Ovary (tissue), 9 donors: ENCODE measurements around the gene DGKD. TPM values are rescaled to one million over a fixed set of nuclear protein-coding genes. Genes with fewer than 3 reads are reported as not detected.

Experiments used
- DNase-seq, 5 donors: peaks; one replicate each; pipeline ENCODE4 v3.0.0-alpha.2; 2019 to 2020
- H3K27ac ChIP-seq, 2 donors: fragments of 200-600 bp; one replicate each; pipeline versions ENCODE4 v1.5.1 to v1.8.0; 2019 to 2022
- H3K27me3 ChIP-seq: fragments of 200-600 bp; one replicate; pipeline ENCODE4 v1.8.0; 2022
- H3K36me3 ChIP-seq: fragments of 200-600 bp; sonication (generic); one replicate; pipeline ENCODE4 v1.5.1; 2019
- H3K4me1 ChIP-seq: one replicate; pipeline ENCODE4 v1.8.1; 2013; ENCODE audit warnings: mild to moderate bottlenecking, moderate library complexity; ENCODE audit not compliant: insufficient read depth
- H3K4me3 ChIP-seq: fragments of 200-600 bp; sonication (generic); one replicate; pipeline ENCODE4 v1.5.1; 2017
- H3K9me3 ChIP-seq, 2 donors: fragments of 200-600 bp in 1 of 2; sonication (generic) in 1 of 2; one replicate each; pipeline versions ENCODE4 v1.5.1 to v1.8.1; 2013 to 2019; ENCODE audit warnings: mild to moderate bottlenecking in 1 of 2, moderate library complexity in 1 of 2
- EP300 ChIP-seq: sonication (generic); formaldehyde crosslinking; IDR thresholded peaks from one replicate; pipeline ENCODE4 v1.6.1; 2017; ENCODE audit warnings: antibody characterized with exemption
- POLR2A ChIP-seq: fragments of 450-650 bp; IDR thresholded peaks from one replicate; pipeline ENCODE4 v1.6.1; 2017; ENCODE audit warnings: antibody characterized with exemption, mild to moderate bottlenecking, moderate library complexity
- WGBS, 3 donors: extraction: QIAGEN DNeasy Blood & Tissue Kit in 1 of 3; methylation state at CpG; one replicate each; pipeline versions ENCODE4 v1.1.5 to v1.1.7; 2013 to 2017; 5-methylcytosine and 5-hydroxymethylcytosine counted together
- intact Hi-C, 4 donors: fragments of 100-400 bp; cut with DNase I; formaldehyde crosslinking; loops; one replicate each; pipeline versions ENCODE4 v1.11.0 to v1.15.1; 2022 to 2023
- polyA plus RNA-seq, 2 donors: library from polyadenylated mRNA; stranded (reverse); fragments of 200-250 nt in 1 of 2; fragments of 350-450 nt in 1 of 2; fragmentation: Illumina TruSeq in 1 of 2; extraction: RNeasy Lipid Tissue Mini Kit (QIAGEN cat#74804) in 1 of 2; gene quantifications; one replicate each; pipeline ENCODE4 v1.2.3, GENCODE V29; 2013 to 2014
- total RNA-seq, 7 donors: library from RNA; depleted of rRNA in 2 of 7; stranded (reverse); fragments of >200 nt in 2 of 7; fragmentation: NEBNext Ultra II Directional in 3 of 7; extraction: Animal tissue kit (Norgen Biotek cat#: 25700) in 3 of 7; gene quantifications; one replicate each; pipeline versions ENCODE4 v1.1.0 to v1.2.4, GENCODE V29; 2016 to 2023
- TF ChIP-seq, protein P1 (sequence below), 3 donors: fragments of 450-650 bp in 2 of 3; fragments of 200-600 bp in 1 of 3; IDR thresholded peaks; one replicate each; pipeline versions ENCODE4 v1.5.1 to v1.8.0; 2016 to 2022; ENCODE audit warnings: antibody characterized with exemption in 3 of 3, mild to moderate bottlenecking in 1 of 3
- donor health status: DM: no; HTN: no; CAD: no; lungs with moderate emphysema.
- donor health status: DM: no; HTN: no; CAD: no.
- donor health status: Bipolar disorder and iron deficiency.
- donor health status: DM: yes; HTN: yes; CAD: no.
- donor health status: DM: no; HTN: no; CAD: no.
- donor health status: DM: yes; HTN: yes; CAD: no.

Gene DGKD
- total and polyA plus RNA-seq, 9 donors: 9.4 to 81.8 (median 36.3) TPM

DNA sequence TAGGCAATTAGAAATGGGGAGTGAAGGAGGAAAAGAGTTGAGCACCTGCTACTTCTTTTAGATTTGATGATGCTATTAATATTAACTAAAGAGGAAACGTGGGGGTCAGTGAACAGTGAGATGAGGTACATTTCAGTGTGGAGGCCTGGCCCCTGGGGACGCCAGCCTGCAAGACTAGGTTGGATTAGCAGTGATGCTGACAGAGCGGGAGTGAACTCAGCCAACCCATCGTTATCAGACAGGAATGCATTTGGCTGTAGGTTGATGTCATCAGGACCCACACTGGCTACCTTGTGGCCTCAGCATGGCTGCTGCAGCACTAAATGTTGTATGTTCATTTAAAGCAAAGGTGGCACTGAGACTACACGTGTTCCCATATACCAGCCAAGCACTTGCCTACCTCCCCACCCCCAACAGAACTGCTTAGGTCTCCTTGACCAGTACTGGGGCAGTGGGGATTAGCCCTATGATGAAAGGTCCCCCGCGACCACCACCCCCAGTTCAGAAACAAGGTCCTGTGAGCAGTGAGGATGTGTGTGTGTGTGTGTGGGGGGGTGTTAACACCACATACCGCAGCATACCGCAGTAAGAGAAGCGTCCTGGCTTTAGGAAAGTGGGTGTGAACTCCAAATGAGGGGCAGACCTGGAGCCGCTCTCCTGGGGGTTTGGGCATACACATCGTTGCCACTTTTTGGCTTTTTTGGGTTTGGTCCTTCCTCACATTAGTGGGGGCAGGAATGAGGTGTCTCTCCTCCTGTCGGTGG is 26.0 kb downstream of the DGKD start:
- H3K27ac ChIP-seq: no peak overlapping the region
- H3K9me3 ChIP-seq: no peaks in the 10 kb centered on the region
- DNase-seq: no peak
- H3K4me3 ChIP-seq: no peak overlapping the region
- peaks cover 13% of the 10 kb centered on the region for H3K4me1 ChIP-seq
- TF ChIP-seq, protein P1, sequence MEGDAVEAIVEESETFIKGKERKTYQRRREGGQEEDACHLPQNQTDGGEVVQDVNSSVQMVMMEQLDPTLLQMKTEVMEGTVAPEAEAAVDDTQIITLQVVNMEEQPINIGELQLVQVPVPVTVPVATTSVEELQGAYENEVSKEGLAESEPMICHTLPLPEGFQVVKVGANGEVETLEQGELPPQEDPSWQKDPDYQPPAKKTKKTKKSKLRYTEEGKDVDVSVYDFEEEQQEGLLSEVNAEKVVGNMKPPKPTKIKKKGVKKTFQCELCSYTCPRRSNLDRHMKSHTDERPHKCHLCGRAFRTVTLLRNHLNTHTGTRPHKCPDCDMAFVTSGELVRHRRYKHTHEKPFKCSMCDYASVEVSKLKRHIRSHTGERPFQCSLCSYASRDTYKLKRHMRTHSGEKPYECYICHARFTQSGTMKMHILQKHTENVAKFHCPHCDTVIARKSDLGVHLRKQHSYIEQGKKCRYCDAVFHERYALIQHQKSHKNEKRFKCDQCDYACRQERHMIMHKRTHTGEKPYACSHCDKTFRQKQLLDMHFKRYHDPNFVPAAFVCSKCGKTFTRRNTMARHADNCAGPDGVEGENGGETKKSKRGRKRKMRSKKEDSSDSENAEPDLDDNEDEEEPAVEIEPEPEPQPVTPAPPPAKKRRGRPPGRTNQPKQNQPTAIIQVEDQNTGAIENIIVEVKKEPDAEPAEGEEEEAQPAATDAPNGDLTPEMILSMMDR (IDR thresholded peaks at IDR 0.05): no peak
- TF ChIP-seq POLR2A (no peak), EP300 (no peak)
- H3K36me3 ChIP-seq: no peaks in the 10 kb centered on the region
- intact Hi-C loops: loop anchor here in 1 of 4 donors (10.0 kb wide), 1 partner anchor 64 kb away; no protein-coding TSS in a partner anchor
- no peaks in the 10 kb centered on the region for H3K27me3 ChIP-seq
- 89 to 90% (median 90%) methylated on average over 13 of the region's 13 CpGs for WGBS, 3 donors

DNA sequence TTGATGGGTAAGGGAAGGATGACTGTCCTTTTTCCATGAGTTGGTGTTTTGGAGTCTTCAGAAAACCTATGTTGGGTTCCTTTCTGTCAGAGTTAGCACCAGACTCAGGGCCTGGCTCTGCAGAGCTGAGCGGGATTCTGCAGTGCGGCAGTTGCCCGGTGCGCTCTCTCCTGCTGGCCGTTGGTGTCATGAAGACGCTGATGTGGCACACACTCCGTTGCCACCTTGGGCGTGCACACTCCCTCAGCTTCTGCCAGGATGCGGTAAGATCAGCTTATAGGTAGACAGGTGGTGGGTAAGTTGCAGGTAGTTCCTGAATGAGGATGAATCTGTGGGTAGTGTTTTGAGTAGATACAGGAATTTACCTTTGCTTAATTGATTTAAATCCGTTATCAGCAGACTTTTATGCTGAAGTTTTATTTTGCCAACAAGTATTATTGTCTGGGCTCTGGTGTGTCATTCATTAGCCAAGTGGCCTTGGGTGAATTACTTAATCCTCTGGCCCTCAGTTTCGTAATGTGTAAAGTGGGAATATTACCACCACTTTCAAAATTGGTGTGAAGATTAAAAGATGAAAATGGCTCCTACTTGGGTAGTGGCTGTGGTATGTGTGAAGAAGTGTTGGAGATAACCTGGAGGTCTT is 26.8 kb downstream of the DGKD start:
- intact Hi-C loops: loop anchor here in 1 of 4 donors (10.0 kb wide), 1 partner anchor 64 kb away; no protein-coding TSS in a partner anchor
- Histone ChIP-seq H3K4me1 (peaks cover 18% of the 10 kb centered on the region), H3K27ac (no peak overlapping the region), H3K27me3 (no peaks in the 10 kb centered on the region), H3K36me3 (no peaks in the 10 kb centered on the region), H3K9me3 (no peaks in the 10 kb centered on the region), H3K4me3 (no peak overlapping the region)
- TF ChIP-seq EP300 (no peak), POLR2A (no peak)
- TF ChIP-seq, protein P1 (IDR thresholded peaks at IDR 0.05): no peak
- no peak for DNase-seq
- WGBS, 3 donors: 90 to 94% (median 93%) methylated on average over 11 of the region's 11 CpGs

DNA sequence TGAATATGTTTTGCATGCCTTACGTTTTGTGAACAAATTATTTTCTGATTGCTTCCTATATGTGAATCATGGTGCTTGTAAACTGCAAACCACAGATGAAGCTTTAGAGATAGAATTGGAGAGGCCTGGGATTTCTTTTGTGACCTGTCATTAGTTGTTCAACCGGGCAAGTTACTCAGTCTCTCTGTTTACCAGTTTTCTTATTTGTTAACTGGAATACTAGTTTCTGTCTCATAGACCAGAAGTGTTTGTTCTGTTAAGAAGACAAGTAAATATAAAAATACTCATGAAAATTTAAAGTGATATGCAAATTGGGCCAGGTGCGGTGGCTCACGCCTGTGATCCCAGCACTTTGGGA is 27.3 kb downstream of the DGKD start:
- no peaks in the 10 kb centered on the region for H3K9me3 ChIP-seq
- intact Hi-C loops: loop anchor here in 1 of 4 donors (10.0 kb wide), 1 partner anchor 63 kb away; no protein-coding TSS in a partner anchor
- H3K27me3 ChIP-seq: no peaks in the 10 kb centered on the region
- TF ChIP-seq POLR2A (no peak), EP300 (no peak)
- TF ChIP-seq, protein P1 (IDR thresholded peaks at IDR 0.05): no peak
- WGBS, 3 donors: 92 to 94% (median 93%) methylated on average over 4 of the region's 4 CpGs
- no peaks in the 10 kb centered on the region for H3K36me3 ChIP-seq
- H3K27ac ChIP-seq: no peak overlapping the region
- H3K4me3 ChIP-seq: no peak overlapping the region
- peaks cover 20% of the 10 kb centered on the region for H3K4me1 ChIP-seq
- no peak for DNase-seq

DNA sequence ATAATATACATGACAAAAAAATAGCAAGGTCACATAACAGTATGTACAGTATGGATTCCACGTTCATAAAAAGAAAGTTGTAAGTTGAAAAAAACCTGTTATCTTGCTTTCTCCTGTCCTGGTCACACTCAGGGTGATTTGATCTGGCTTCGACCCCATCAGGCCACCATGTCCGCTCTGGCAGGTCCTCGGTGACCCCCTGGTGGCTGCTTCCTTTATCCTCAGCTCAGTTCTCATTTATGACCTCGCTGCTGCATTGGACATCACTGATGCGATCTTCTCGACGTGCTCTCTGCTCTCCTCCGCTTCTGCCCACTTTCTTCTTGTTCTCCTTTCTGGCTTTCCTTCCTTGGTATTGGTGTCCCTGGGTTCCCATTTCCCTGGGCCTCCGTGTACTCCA is 29.7 kb downstream of the DGKD start:
- intact Hi-C loops: loop anchor here in 2 of 4 donors (2.0 to 10.0 kb wide), 2 partner anchors 29 to 61 kb away; partner anchors contain the start of gene DGKD (in 1 of the 2)
- peak overlapping the region in 1 of 2 donors; percentile 91 for H3K27ac ChIP-seq
- TF ChIP-seq POLR2A: no peak
- TF ChIP-seq, protein P1 (IDR thresholded peaks at IDR 0.05): no peak
- TF ChIP-seq EP300: no peak
- H3K9me3 ChIP-seq: no peaks in the 10 kb centered on the region
- WGBS, 3 donors: 82 to 90% (median 86%) methylated on average over 10 of the region's 10 CpGs
- no peaks in the 10 kb centered on the region for H3K36me3 ChIP-seq
- H3K27me3 ChIP-seq: no peaks in the 10 kb centered on the region
- no peak overlapping the region for H3K4me3 ChIP-seq
- no peak for DNase-seq
- peaks cover 24% of the 10 kb centered on the region for H3K4me1 ChIP-seq
